Right atrium auricular region (tissue), 2 donors: ENCODE measurements around the gene UGT1A7. TPM values are rescaled to one million over a fixed set of nuclear protein-coding genes. Genes with fewer than 3 reads are reported as not detected.

Experiments used
- DNase-seq: peaks from one replicate; pipeline ENCODE4 v3.0.0-alpha.2; 2019; ENCODE audit warnings: low spot score
- H3K27ac ChIP-seq, 2 donors: fragments of 200-600 bp; sonication (generic); 1 replicate in 1 of 2; 2 replicates in 1 of 2; pipeline ENCODE4 v1.5.1; 2016 to 2019
- H3K27me3 ChIP-seq, 2 donors: fragments of 200-600 bp; sonication (generic); one replicate each; pipeline versions ENCODE4 v1.5.1 to v1.6.0; 2017 to 2019
- H3K36me3 ChIP-seq: fragments of 200-600 bp; sonication (generic); one replicate; pipeline ENCODE4 v1.5.1; 2016
- H3K4me1 ChIP-seq, 2 donors: fragments of 200-600 bp; sonication (generic); one replicate each; pipeline versions ENCODE4 v1.5.1 to v1.6.0; 2017 to 2019
- H3K4me3 ChIP-seq, 2 donors: fragments of 200-600 bp; sonication (generic); 1 replicate in 1 of 2; 2 replicates in 1 of 2; pipeline ENCODE4 v1.5.1; 2017 to 2019; ENCODE audit warnings: mild to moderate bottlenecking in 1 of 2, moderate library complexity in 1 of 2
- H3K9me3 ChIP-seq, 2 donors: fragments of 200-600 bp; sonication (generic); one replicate each; pipeline ENCODE4 v1.5.1; 2019
- total RNA-seq, 2 donors: library from RNA; depleted of rRNA; stranded (reverse); fragments of >200 nt; gene quantifications; one replicate each; pipeline ENCODE4 v1.1.0, GENCODE V29; 2016
- TF ChIP-seq, protein P1 (sequence below), 2 donors: fragments of 200-600 bp; sonication (generic); IDR thresholded peaks; one replicate each; pipeline ENCODE4 v1.5.1; 2019; ENCODE audit warnings: antibody characterized with exemption in 2 of 2

The UGT1A7 gene
- total RNA-seq, 2 donors from 2014 or later = not detected

GRCh38 chr2:233789554-233789953 lies 107.9 kb downstream of the UGT1A7 start:
- Histone ChIP-seq H3K4me3 (no peak overlapping the region), H3K9me3 (no peaks in the 10 kb centered on the region), H3K4me1 (no peaks in the 10 kb centered on the region), H3K27me3 (no peaks in the 10 kb centered on the region), H3K36me3 (no peaks in the 10 kb centered on the region), H3K27ac (no peak overlapping the region)
- peak; percentile 53 for DNase-seq
- TF ChIP-seq, protein P1, sequence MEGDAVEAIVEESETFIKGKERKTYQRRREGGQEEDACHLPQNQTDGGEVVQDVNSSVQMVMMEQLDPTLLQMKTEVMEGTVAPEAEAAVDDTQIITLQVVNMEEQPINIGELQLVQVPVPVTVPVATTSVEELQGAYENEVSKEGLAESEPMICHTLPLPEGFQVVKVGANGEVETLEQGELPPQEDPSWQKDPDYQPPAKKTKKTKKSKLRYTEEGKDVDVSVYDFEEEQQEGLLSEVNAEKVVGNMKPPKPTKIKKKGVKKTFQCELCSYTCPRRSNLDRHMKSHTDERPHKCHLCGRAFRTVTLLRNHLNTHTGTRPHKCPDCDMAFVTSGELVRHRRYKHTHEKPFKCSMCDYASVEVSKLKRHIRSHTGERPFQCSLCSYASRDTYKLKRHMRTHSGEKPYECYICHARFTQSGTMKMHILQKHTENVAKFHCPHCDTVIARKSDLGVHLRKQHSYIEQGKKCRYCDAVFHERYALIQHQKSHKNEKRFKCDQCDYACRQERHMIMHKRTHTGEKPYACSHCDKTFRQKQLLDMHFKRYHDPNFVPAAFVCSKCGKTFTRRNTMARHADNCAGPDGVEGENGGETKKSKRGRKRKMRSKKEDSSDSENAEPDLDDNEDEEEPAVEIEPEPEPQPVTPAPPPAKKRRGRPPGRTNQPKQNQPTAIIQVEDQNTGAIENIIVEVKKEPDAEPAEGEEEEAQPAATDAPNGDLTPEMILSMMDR (IDR thresholded peaks at IDR 0.05) = no peak

GRCh38 chr2:233791151-233791882 lies 109.6 kb downstream of the UGT1A7 start:
- DNase-seq = no peak
- TF ChIP-seq, protein P1 (IDR thresholded peaks at IDR 0.05) = no peak
- H3K27ac ChIP-seq = no peak overlapping the region

DNA sequence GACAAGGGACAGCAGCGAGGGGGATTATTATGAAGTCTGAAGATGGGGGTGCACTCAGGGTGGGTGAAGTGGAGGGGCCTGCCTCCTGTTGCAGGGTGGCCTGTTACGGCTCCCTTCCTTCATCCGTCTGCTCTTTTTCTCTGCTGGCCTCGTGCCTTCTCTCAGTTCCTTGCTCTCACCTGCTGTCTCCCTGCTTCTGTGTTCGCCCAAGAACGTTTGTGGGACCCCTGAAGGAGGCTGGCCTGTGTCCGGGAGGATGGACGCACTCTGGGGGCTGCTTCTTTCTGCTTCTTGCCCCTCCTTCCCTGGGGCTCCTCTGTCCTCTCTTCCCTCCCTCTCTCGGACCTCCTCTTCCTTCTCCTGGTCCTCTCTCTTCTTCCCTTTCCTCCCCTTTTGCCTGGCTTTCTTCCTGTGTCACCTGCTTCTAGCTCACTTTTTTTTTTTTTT lies 110.2 kb downstream of the UGT1A7 start:
- Histone ChIP-seq H3K4me3 (no peak overlapping the region), H3K27me3 (no peaks in the 10 kb centered on the region), H3K4me1 (no peaks in the 10 kb centered on the region), H3K9me3 (no peaks in the 10 kb centered on the region), H3K27ac (no peak overlapping the region), H3K36me3 (no peaks in the 10 kb centered on the region)
- no peak for DNase-seq
- TF ChIP-seq, protein P1 (IDR thresholded peaks at IDR 0.05) = no peak

More at GRCh38 chr2:233791151-233791882, 109.6 kb downstream of the UGT1A7 start:
- Histone ChIP-seq H3K9me3 (no peaks in the 10 kb centered on the region), H3K4me3 (no peak overlapping the region), H3K36me3 (no peaks in the 10 kb centered on the region), H3K4me1 (no peaks in the 10 kb centered on the region), H3K27me3 (no peaks in the 10 kb centered on the region)

DNA sequence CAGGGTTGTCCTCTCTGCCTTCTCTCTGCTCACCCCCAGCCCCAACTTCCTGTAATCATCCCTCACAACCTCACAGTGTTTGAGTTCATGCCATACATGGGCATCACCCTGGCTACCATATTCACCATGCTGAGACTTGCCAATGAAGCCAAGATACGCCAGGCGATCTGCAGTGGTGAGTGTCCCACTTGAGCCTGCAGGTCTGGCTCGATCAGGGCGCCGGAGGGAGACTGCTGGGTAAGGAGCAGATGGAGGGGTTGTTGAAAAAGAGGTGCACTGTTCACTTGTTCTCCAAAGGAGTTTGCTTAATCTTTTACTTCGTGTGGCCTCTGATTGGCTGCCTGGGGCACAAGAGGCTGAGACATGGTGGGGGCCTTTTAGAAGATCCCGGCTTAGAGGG lies 111.0 kb downstream of the UGT1A7 start:
- H3K36me3 ChIP-seq = no peaks in the 10 kb centered on the region
- H3K4me3 ChIP-seq = no peak overlapping the region
- no peaks in the 10 kb centered on the region for H3K4me1 ChIP-seq
- H3K9me3 ChIP-seq = no peaks in the 10 kb centered on the region
- H3K27ac ChIP-seq = no peak overlapping the region
- H3K27me3 ChIP-seq = no peaks in the 10 kb centered on the region
- DNase-seq = no peak
- TF ChIP-seq, protein P1 (IDR thresholded peaks at IDR 0.05) = no peak

DNA sequence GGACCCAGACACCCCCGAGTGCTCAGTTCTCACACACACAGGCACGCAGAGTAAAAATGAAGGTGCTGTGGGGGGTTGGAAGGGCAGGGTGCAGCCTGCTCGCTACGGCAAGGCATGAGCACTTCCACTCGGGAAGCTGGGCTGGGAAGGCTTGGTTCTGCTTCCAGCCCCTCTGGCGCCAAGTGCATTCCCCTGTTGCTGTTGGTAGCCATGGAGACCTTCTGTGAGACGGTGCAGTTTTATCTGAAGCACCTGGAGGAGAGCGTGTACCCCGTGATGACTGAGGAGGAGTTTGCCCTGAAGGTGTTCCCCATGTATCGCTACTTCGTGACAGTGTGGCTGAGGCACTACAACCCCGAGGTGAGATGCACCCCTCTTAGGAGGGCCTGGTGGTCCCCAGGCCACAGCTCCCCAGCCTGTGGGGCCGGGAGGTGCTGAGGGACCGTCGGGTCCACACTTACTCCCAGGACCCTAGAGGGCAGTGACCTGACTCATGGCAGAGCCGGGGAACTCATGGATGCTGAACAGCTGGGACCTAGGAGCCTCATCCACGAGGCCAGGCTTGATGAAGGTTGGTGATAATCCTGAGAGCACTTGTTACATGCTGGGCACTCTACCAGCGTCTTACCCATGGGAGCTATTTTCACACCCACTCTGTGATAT lies 111.9 kb downstream of the UGT1A7 start:
- Histone ChIP-seq H3K27me3 (no peaks in the 10 kb centered on the region), H3K4me3 (no peak overlapping the region), H3K9me3 (no peaks in the 10 kb centered on the region), H3K4me1 (no peaks in the 10 kb centered on the region), H3K36me3 (no peaks in the 10 kb centered on the region), H3K27ac (no peak overlapping the region)
- TF ChIP-seq, protein P1 (IDR thresholded peaks at IDR 0.05) = no peak
- DNase-seq = no peak
